ENCODE data around the gene TBCA.

DNA sequence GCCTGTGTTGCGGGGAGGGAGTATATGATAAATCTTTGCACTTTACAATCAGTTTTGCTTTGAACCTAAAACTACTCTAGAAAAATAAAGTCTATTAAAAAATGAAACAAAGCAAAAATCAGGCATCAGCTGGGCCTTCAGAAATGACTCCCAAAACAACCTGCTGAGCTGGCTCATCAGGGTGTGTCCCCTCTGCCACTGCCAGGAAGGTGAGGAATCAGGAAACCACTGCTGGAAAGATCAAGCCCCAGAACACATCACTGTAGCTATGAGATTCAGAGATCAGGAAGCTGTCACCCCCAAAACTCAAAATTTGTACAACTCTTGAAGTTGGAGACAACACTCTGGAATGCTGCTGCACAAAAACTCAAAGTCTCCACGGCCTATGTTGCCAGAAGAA lies 40.5 kb upstream of the TBCA start:
- TF ChIP-seq, protein P1, sequence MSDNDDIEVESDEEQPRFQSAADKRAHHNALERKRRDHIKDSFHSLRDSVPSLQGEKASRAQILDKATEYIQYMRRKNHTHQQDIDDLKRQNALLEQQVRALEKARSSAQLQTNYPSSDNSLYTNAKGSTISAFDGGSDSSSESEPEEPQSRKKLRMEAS (CRISPR knock-in tag; IDR thresholded peaks at IDR 0.05) = no peak
- TF ChIP-seq, protein P2, sequence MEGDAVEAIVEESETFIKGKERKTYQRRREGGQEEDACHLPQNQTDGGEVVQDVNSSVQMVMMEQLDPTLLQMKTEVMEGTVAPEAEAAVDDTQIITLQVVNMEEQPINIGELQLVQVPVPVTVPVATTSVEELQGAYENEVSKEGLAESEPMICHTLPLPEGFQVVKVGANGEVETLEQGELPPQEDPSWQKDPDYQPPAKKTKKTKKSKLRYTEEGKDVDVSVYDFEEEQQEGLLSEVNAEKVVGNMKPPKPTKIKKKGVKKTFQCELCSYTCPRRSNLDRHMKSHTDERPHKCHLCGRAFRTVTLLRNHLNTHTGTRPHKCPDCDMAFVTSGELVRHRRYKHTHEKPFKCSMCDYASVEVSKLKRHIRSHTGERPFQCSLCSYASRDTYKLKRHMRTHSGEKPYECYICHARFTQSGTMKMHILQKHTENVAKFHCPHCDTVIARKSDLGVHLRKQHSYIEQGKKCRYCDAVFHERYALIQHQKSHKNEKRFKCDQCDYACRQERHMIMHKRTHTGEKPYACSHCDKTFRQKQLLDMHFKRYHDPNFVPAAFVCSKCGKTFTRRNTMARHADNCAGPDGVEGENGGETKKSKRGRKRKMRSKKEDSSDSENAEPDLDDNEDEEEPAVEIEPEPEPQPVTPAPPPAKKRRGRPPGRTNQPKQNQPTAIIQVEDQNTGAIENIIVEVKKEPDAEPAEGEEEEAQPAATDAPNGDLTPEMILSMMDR (IDR thresholded peaks at IDR 0.05) = no peak
- TF ChIP-seq, protein P3, sequence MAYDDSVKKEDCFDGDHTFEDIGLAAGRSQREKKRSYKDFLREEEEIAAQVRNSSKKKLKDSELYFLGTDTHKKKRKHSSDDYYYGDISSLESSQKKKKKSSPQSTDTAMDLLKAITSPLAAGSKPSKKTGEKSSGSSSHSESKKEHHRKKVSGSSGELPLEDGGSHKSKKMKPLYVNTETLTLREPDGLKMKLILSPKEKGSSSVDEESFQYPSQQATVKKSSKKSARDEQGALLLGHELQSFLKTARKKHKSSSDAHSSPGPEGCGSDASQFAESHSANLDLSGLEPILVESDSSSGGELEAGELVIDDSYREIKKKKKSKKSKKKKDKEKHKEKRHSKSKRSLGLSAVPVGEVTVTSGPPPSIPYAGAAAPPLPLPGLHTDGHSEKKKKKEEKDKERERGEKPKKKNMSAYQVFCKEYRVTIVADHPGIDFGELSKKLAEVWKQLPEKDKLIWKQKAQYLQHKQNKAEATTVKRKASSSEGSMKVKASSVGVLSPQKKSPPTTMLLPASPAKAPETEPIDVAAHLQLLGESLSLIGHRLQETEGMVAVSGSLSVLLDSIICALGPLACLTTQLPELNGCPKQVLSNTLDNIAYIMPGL (CRISPR knock-in tag; IDR thresholded peaks at IDR 0.05) = no peak
- TF ChIP-seq NFE2L1 (CRISPR knock-in tag; IDR thresholded peaks at IDR 0.05) = no peak

Data from WTC11 (cell line).